ENCODE data around the gene CDV3.
"Not testable (repeated sequence)": the region's sequence is repeated elsewhere in the genome, so short reads cannot be mapped to it uniquely, and the experiment has no call there.

Gene CDV3, protein sequence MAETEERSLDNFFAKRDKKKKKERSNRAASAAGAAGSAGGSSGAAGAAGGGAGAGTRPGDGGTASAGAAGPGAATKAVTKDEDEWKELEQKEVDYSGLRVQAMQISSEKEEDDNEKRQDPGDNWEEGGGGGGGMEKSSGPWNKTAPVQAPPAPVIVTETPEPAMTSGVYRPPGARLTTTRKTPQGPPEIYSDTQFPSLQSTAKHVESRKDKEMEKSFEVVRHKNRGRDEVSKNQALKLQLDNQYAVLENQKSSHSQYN

DNA sequence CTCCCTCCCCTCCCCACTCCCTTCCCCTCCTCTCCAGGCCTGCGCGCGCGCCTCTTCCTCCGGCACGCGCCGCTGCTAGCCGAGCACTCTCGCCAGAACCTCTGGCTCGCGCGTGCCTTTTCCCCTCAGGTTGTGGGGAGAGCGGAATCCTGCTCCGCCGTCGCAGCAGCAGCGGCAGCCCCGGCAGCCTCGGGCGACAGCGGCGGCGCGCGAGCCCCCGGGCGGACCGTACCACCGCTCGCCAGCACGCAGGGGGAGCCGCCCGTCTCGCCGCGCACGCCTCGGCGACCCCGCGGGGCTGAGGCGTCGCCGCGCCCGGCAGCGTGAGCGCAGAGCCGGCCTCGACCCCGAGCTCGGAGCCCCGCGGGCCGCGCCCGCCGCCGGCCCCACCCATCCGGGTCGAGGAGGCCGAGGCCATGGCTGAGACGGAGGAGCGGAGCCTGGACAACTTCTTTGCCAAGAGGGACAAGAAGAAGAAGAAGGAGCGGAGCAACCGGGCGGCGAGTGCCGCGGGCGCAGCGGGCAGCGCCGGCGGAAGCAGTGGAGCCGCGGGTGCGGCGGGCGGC lies at the start of gene CDV3:
CDV3 (plus strand) TSS at position 58 of the 566 bp plus-strand sequence; CDS start at position 417, 359 bp downstream.
- no peak for DNase-seq

DNA sequence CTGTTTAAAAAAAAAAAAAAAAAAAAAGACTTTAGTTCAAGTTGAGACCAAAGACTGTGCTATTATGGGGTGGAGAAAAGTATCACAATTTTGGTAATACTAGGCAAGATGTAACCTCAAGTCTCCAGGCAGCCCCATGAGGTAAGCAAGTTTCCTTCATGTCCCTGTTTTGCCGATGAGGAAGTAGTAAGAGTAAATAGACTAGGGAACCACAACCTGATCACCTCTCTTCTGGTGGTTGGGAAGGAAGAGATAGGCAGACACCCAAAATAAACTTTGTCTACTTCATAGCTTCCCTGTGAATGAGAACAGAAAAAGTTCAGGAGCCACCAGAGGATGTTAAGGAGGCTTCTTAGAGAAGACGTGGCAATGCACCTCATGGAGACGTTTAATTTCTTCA lies 49.7 kb upstream of the CDV3 start:
- DNase-seq: peak; percentile 27

- no peak for DNase-seq
Measured at GRCh38 chr3:133525435-133525834, 48.1 kb upstream of the CDV3 start.

DNA sequence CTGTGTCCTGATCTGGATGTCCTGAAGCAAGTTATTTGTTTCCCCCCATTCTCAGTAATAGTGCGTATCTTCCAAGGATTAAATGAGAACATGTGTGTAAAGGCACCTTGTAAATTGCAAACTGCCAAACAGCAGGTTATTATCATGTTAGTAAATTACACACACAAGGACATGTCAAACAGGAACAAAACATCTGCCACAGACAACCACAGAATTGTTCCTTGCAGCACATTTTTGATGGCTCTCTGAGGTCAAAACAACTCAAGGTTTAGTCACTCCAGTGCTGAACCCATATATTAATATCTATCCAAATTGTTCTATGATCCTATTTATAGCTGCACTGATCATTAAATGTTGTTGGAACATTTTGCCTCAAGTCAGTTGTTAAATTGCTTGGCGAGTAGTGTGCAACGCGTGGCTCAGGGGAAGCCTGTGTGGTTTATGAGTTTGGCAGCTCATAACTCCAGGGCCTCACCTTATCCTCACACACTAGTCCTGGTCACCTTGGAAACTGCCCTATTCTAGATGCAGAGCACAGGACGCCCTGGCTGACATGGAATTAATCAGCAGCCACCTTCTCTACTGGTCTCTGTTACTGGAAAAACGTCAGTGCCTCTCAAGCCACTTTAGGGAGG lies 46.3 kb upstream of the CDV3 start:
- peak; percentile 41 for DNase-seq

DNA sequence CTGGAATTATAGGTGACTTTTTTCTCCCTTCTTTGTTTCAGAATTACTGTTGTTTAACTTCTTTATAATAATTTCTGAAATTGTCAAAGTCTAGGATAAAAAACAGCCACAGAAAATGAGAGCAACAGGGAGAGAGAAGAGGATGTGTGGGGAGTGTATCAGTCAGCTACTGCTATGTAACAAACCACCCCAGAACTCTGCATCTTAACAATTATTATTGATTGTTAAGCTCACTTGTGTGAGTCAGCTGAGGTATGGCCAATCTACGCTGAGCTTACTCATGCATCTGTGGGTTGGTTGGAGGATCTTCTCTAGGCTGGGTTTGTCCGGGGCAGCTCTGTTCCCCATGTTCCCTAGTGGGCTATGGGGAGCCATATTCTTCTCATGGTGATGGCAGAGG lies 43.7 kb upstream of the CDV3 start:
- no peak for DNase-seq

DNA sequence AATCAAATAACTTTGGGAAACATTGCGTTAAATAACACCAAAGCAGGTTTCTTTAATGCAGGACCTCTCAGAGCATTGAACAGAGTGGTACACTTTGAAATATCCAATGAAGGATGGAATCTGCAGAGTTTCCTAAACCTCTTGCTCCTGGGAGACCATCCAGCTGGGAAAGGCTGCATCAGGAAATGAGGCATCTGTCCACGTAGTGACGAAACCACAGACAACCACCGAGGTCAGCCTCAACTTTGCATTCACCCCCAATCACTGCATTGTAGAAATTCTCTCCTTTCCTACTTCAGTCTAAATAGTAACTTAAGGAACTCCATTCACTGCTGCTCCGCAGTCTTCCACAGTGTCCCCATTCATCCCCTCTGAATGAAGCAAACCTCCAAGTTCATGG lies 41.5 kb upstream of the CDV3 start:
- no peak for DNase-seq

- DNase-seq: no peak
Measured at GRCh38 chr3:133532951-133533350, 40.5 kb upstream of the CDV3 start.

GRCh38 chr3:133535971-133536881 lies 37.3 kb upstream of the CDV3 start:
- DNase-seq: no peak

- DNase-seq: not testable (repeated sequence)
Measured at GRCh38 chr3:133537131-133537530, 36.4 kb upstream of the CDV3 start.

- DNase-seq: no peak
Measured at GRCh38 chr3:133538154-133538553, 35.3 kb upstream of the CDV3 start.

GRCh38 chr3:133540896-133541674 lies 32.4 kb upstream of the CDV3 start:
- peak; percentile 20 for DNase-seq

- no peak for DNase-seq
Measured at GRCh38 chr3:133542871-133543270, 30.6 kb upstream of the CDV3 start.

DNA sequence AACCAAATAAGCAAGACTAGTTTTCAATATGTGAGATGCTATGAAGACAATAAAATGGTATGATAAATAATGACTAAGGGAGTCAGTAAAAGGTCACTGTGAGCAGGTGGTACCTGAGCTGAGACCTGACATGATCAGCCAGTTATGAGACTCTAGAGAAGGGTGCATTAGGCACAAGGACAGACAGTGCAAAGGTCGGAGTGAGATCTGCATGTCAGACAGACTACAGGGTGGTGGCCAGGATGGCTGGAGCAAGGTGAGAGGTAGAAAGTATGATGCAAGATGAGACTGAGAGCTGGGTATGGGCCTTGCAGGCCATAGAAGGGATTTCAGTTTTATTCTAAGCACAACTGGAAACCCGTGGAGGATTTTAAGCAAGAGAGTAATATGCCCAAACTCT lies 28.5 kb upstream of the CDV3 start:
- not testable (repeated sequence) for DNase-seq

GRCh38 chr3:133547432-133548041 lies 25.9 kb upstream of the CDV3 start:
- DNase-seq: no peak

GRCh38 chr3:133548090-133548489 lies 25.4 kb upstream of the CDV3 start:
- DNase-seq: no peak

DNA sequence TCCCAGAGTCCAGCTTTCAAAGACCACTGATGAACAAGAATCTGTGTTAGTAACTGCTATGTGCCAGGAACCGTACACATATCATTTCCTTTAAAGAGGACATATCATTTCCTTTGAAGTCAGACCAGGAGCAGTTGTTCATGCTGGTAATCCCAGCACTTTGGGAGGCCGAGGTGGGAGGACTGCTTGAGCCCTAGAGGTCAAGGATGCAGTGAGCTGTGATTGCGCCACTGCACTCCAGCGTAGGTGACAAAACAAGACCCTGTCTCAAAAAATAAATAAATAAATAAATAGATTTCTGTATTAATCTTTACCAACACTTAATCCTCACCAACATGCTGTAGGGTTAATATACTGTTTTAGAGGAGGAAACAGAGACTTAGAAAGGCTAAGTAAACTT lies 23.9 kb upstream of the CDV3 start:
- DNase-seq: no peak

- DNase-seq: not testable (repeated sequence)
Measured at GRCh38 chr3:133551589-133551988, 21.9 kb upstream of the CDV3 start.

DNA sequence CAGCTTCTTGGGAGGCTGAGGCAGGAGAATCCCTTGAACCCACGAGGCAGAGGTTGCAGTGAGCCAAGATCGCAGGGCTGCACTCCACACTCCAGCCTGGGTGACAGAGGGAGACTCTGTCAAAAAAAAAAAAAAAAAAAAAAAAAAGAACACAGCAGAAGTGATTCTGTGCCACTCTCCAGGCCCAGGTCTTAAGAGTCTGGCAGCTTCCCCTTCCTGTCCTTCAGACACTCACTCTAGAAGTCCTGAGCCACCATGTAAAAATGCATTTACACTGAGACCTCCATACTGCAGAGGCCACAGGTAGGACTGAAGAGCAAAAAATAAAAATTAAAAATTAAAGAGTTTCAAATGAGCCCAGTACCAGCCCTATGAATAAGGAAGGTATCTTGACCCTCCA lies 11.8 kb upstream of the CDV3 start:
- peak; percentile 33 for DNase-seq

DNA sequence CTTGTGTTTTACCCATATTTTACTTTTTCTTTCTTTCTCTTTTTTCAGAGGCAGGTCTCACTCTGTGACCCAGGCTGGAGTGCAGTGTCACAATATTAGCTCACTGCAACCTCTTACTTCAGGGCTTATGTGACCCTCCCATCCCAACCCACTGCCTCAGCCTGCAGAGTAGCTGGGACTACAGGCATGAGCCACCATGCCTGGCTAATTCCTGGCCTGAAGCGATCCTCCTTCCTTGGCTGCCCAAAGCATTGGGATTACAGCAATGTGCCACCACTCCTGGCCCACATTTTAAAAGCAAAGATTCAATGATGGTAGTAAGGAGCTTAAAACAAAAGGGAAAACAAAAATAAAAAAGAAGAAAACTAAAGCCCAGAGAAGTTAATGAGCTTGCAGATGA lies 11.1 kb upstream of the CDV3 start:
- no peak for DNase-seq

DNA sequence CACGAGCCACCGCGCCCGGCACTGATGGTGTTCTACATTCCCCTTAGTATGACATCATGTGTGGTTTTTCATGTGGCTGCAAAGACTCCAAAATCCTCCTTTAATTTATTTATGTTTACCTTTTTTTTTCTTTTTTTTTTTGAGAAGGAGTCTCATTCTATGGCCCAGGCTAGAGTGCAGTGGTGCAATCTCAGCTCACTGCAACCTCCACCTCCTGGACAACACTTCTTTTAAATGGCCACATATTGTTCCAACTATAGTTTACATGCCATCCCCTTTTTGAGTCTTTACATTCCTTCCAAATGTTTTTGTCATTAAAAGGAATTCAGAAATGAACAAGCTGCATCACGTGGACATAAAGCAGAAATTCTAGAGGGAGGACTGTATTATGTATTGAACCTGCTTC lies 10.3 kb upstream of the CDV3 start:
- DNase-seq: no peak

DNA sequence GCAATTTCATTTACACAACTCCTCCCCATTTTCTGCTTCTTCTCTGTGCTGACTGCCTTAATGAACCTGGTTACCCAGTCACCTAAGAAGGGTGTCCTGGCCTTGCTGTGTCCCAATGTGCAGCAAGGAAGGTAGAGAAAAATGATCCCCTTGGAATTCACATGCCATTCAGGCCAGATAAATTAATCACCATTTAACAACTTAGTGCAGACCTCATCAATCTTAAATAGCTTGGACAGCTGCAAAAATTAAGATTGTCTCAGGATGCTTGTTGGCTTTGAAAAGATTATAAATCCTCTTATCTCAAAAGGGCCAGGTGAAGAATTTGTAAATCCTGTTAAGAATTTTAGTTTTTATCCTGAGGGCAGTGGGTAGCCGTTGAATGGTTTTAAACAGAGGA lies 9.7 kb upstream of the CDV3 start:
- no peak for DNase-seq
